ENCODE results near the gene PBRM1. TPM values are rescaled to one million over a fixed set of nuclear protein-coding genes. Genes with fewer than 3 reads are reported as not detected.

Gene PBRM1
- total and polyA plus RNA-seq, 2 of the 13 experiments (the other 11 are each of a cell fraction or from before 2014, with no cell fraction given) = 10.9 to 33.2 TPM

- TF ChIP-seq KDM5A (IDR thresholded peaks at IDR 0.05; ENCODE audit: borderline replicate concordance, low read length) (peak; percentile 87), ZBTB10 (CRISPR knock-in tag; IDR thresholded peaks at IDR 0.05; ENCODE audit: borderline replicate concordance) (peak; percentile 61; the same call in 1 of the 2 replicates), LBX2 (CRISPR knock-in tag; IDR thresholded peaks at IDR 0.05; ENCODE audit: borderline replicate concordance) (0 out of 2 replicates have a peak, but pooled peaks have one; percentile 27), ZNF510 (CRISPR knock-in tag; IDR thresholded peaks at IDR 0.05; ENCODE audit: low read depth) (0 out of 2 replicates have a peak, but pooled peaks have one; percentile 54), PBX3 (CRISPR knock-in tag; IDR thresholded peaks at IDR 0.05; ENCODE audit: borderline replicate concordance) (no peak), ZNF12 (CRISPR knock-in tag; IDR thresholded peaks at IDR 0.05) (peak; percentile 11; the same call in 1 of the 2 replicates), ONECUT2 (CRISPR knock-in tag; IDR thresholded peaks at IDR 0.05) (no peak), MEIS1 (CRISPR knock-in tag; IDR thresholded peaks at IDR 0.05; ENCODE audit: borderline replicate concordance) (peak; percentile 66; the same call in 1 of the 2 replicates), ZNF816 (CRISPR knock-in tag; IDR thresholded peaks at IDR 0.05; ENCODE audit: borderline replicate concordance) (peak; percentile 94; the same call in 1 of the 2 replicates), YY1 (IDR thresholded peaks at IDR 0.05; ENCODE audit: insufficient read depth, insufficient replicate concordance, low read depth, low read length) (peak; percentile 93), SALL1 (CRISPR knock-in tag; IDR thresholded peaks at IDR 0.05) (peak; percentile 84), CHCHD3 (CRISPR knock-in tag; IDR thresholded peaks at IDR 0.05) (peak; percentile 77; the same call in 1 of the 2 replicates), KLF11 (CRISPR knock-in tag; IDR thresholded peaks at IDR 0.05) (no peak), ZNF557 (CRISPR knock-in tag; IDR thresholded peaks at IDR 0.05) (peak; percentile 25; the same call in 1 of the 2 replicates), ZNF251 (CRISPR knock-in tag; IDR thresholded peaks at IDR 0.05) (no peak), ZIK1 (CRISPR knock-in tag; IDR thresholded peaks at IDR 0.05; ENCODE audit: borderline replicate concordance, low read depth) (peak; percentile 23; the same call in 1 of the 2 replicates), SMARCE1 (IDR thresholded peaks at IDR 0.05; ENCODE audit: borderline replicate concordance) (no peak)
These were observed 20.3 kb upstream of the PBRM1 start, which contains the start of the genes GLT8D1 and SPCS1 (continued) for GRCh38 chr3:52705688-52706686.
